Smooth muscle cell of the pulmonary artery (primary cell): Measurements from ENCODE around the gene F9. TPM values are rescaled to one million over a fixed set of nuclear protein-coding genes. Genes with fewer than 3 reads are reported as not detected.

Source experiments
- total RNA-seq: library from RNA; depleted of rRNA; stranded (reverse); fragments of >200 nt; gene quantifications from 2 replicates; pipeline ENCODE4 v1.2.3, GENCODE V29; 2014

The F9 gene
- total RNA-seq: not detected in 2 replicates

DNA sequence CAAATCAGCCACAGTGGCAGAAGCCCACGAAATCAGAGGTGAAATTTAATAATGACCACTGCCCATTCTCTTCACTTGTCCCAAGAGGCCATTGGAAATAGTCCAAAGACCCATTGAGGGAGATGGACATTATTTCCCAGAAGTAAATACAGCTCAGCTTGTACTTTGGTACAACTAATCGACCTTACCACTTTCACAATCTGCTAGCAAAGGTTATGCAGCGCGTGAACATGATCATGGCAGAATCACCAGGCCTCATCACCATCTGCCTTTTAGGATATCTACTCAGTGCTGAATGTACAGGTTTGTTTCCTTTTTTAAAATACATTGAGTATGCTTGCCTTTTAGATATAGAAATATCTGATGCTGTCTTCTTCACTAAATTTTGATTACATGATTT is at the start of gene F9:
TSS of gene F9 (plus strand) at position 190 of the 400 bp plus-strand sequence. CDS start at position 216, 26 bp downstream.

Other genes starting within 250 kb of the F9 start
- gene MCF2, start 177.4 kb downstream of the F9 start, total RNA-seq: 0.07 and 0.10 TPM in 2 replicates